ENCODE results near the gene HPSE2. TPM values are rescaled to one million over a fixed set of nuclear protein-coding genes. Genes with fewer than 3 reads are reported as not detected.

The HPSE2 gene
- total RNA-seq, 4 donors from 2014 or later, result 1.1 TPM; not detected in 3

- Histone ChIP-seq H3K27me3 (no peaks in the 10 kb centered on the region), H3K4me1 (peaks cover 22% of the 10 kb centered on the region in 2 donors), H3K9me3 (no peaks in the 10 kb centered on the region), H3K4me3 (no peak overlapping the region), H3K27ac (no peak overlapping the region), H3K36me3 (peaks cover 0 to 13% of the 10 kb centered on the region in 2 donors)
- no peak for ATAC-seq
- intact Hi-C loops (cut with DNase I; ENCODE audit: low total_unique reads), result no loop called here
- in situ Hi-C loops (cut with MboI; ENCODE audit: low sequenced_read_pairs in 4 of 4), result no loop called here
- TF ChIP-seq CTCF (IDR thresholded peaks at IDR 0.05 in 4 of 5, conservative IDR thresholded peaks at IDR 0.05 in 1 of 5), result no peak
- TF ChIP-seq POLR2A (IDR thresholded peaks at IDR 0.05), result no peak
- DNase-seq, result no peak
Observed at GRCh38 chr10:98416606-98417388, 818.9 kb downstream of the HPSE2 start.

GRCh38 chr10:98415731-98416119, 819.9 kb downstream of the HPSE2 start:
- ATAC-seq, result no peak
- peaks cover 0 to 13% of the 10 kb centered on the region in 2 donors for H3K36me3 ChIP-seq
- H3K9me3 ChIP-seq, result no peaks in the 10 kb centered on the region
- TF ChIP-seq POLR2A (IDR thresholded peaks at IDR 0.05) (no peak), CTCF (IDR thresholded peaks at IDR 0.05 in 4 of 5, conservative IDR thresholded peaks at IDR 0.05 in 1 of 5) (no peak)
- in situ Hi-C loops (cut with MboI; ENCODE audit: low sequenced_read_pairs in 4 of 4) (no loop called here), intact Hi-C loops (cut with DNase I; ENCODE audit: low total_unique reads) (no loop called here)
- H3K4me3 ChIP-seq, result no peak overlapping the region
- peak overlapping the region; percentile 69 to 81 (median 74) for H3K27ac ChIP-seq
- no peaks in the 10 kb centered on the region for H3K27me3 ChIP-seq
- no peak for DNase-seq
- peaks cover 31 to 33% of the 10 kb centered on the region in 2 donors for H3K4me1 ChIP-seq

- intact Hi-C loops (cut with DNase I; ENCODE audit: low total_unique reads), result loop anchor here (5.0 kb wide), 1 partner anchor 148 kb away; the partner anchor contains the start of gene LOXL4
Observed at GRCh38 chr10:98414932-98415730, 820.5 kb downstream of the HPSE2 start, which contains the start of gene PYROXD2. Gene PYROXD2, minus strand, starts transcription at chr10:98415182. Its CDS starts 47 bp downstream, at chr10:98415135.

GRCh38 chr10:98414578-98414931, 821.1 kb downstream of the HPSE2 start:
- Histone ChIP-seq H3K27ac (peak overlapping the region; percentile 69 to 81 (median 74)), H3K4me1 (peaks cover 31 to 44% of the 10 kb centered on the region in 2 donors), H3K27me3 (no peaks in the 10 kb centered on the region), H3K4me3 (peak overlapping the region; percentile 57 to 62 (median 60)), H3K9me3 (no peaks in the 10 kb centered on the region), H3K36me3 (peaks cover 0 to 6% of the 10 kb centered on the region in 2 donors)
- no peak for TF ChIP-seq CTCF (IDR thresholded peaks at IDR 0.05 in 4 of 5, conservative IDR thresholded peaks at IDR 0.05 in 1 of 5)
- no peak for TF ChIP-seq POLR2A (IDR thresholded peaks at IDR 0.05)
- in situ Hi-C loops (cut with MboI; ENCODE audit: low sequenced_read_pairs in 4 of 4) (no loop called here), intact Hi-C loops (cut with DNase I; ENCODE audit: low total_unique reads) (loop anchor here (5.0 kb wide), 1 partner anchor 147 kb away; the partner anchor contains the start of gene LOXL4)
- ATAC-seq, result no peak
- no peak for DNase-seq

More at GRCh38 chr10:98414932-98415730, 820.5 kb downstream of the HPSE2 start, which contains the start of gene PYROXD2:
- peaks cover 0 to 11% of the 10 kb centered on the region in 2 donors for H3K36me3 ChIP-seq
- H3K4me3 ChIP-seq, result peak within 1 kb of the TSS; percentile 57 to 62 (median 60)
- in situ Hi-C loops (cut with MboI; ENCODE audit: low sequenced_read_pairs in 4 of 4), result no loop called here
- peak; percentile 73 to 81 for DNase-seq
- peak within 1 kb of the TSS; percentile 69 to 81 (median 74) for H3K27ac ChIP-seq
- no peaks in the 10 kb centered on the region for H3K27me3 ChIP-seq
- TF ChIP-seq POLR2A (IDR thresholded peaks at IDR 0.05), result peak; percentile 38
- TF ChIP-seq CTCF (IDR thresholded peaks at IDR 0.05 in 4 of 5, conservative IDR thresholded peaks at IDR 0.05 in 1 of 5), result no peak
- peaks cover 31 to 39% of the 10 kb centered on the region in 2 donors for H3K4me1 ChIP-seq
- ATAC-seq, result peak; percentile 53 to 77
- no peaks in the 10 kb centered on the region for H3K9me3 ChIP-seq

All from gastrocnemius medialis (tissue), 4 donors.